ENCODE results near the gene ANO6.

Gene ANO6

GRCh38 chr12:45208604-45209487, 7.0 kb upstream of the ANO6 start:
- no peak for FAIRE-seq
- no peak for DNase-seq (ENCODE audit: insufficient read length, low spot score)

- no peak for FAIRE-seq
- DNase-seq (ENCODE audit: insufficient read length, low spot score), result no peak
Observed at GRCh38 chr12:45209784-45210183, 6.1 kb upstream of the ANO6 start.

- no peak for DNase-seq (ENCODE audit: insufficient read length, low spot score)
Observed at GRCh38 chr12:45212064-45212463, 3.8 kb upstream of the ANO6 start.

GRCh38 chr12:45213107-45213506, 2.8 kb upstream of the ANO6 start:
- no peak for DNase-seq (ENCODE audit: insufficient read length, low spot score)
- FAIRE-seq, result no peak

More at GRCh38 chr12:45212064-45212463, 3.8 kb upstream of the ANO6 start:
- no peak for FAIRE-seq

- no peak for FAIRE-seq
- DNase-seq (ENCODE audit: insufficient read length, low spot score), result no peak
Observed at GRCh38 chr12:45214071-45214470, 1.8 kb upstream of the ANO6 start.

- DNase-seq (ENCODE audit: insufficient read length, low spot score) (no peak), FAIRE-seq (no peak)
Observed at GRCh38 chr12:45214749-45215418, 1.0 kb upstream of the ANO6 start.

GRCh38 chr12:45216230-45216982, 511 bp downstream of the ANO6 start:
- FAIRE-seq (no peak), DNase-seq (ENCODE audit: insufficient read length, low spot score) (no peak)

- DNase-seq (ENCODE audit: insufficient read length, low spot score), result no peak
- no peak for FAIRE-seq
Observed at GRCh38 chr12:45216983-45217485, 1.1 kb downstream of the ANO6 start.

- DNase-seq (ENCODE audit: insufficient read length, low spot score), result no peak
- FAIRE-seq, result no peak
Observed at GRCh38 chr12:45217846-45218245, 2.0 kb downstream of the ANO6 start.

- FAIRE-seq, result no peak
- no peak for DNase-seq (ENCODE audit: insufficient read length, low spot score)
Observed at GRCh38 chr12:45219621-45220020, 3.7 kb downstream of the ANO6 start.

- DNase-seq (ENCODE audit: insufficient read length, low spot score) (no peak), FAIRE-seq (no peak)
Observed at GRCh38 chr12:45220363-45220931, 4.6 kb downstream of the ANO6 start.

- no peak for FAIRE-seq
Observed at GRCh38 chr12:45220969-45221368, 5.1 kb downstream of the ANO6 start.

GRCh38 chr12:45223868-45224267, 8.0 kb downstream of the ANO6 start:
- DNase-seq (ENCODE audit: insufficient read length, low spot score) (no peak), FAIRE-seq (no peak)

More at GRCh38 chr12:45220969-45221368, 5.1 kb downstream of the ANO6 start:
- no peak for DNase-seq (ENCODE audit: insufficient read length, low spot score)

GRCh38 chr12:45224311-45224710, 8.4 kb downstream of the ANO6 start:
- no peak for DNase-seq (ENCODE audit: insufficient read length, low spot score)
- FAIRE-seq, result no peak

GRCh38 chr12:45226021-45226420, 10.1 kb downstream of the ANO6 start:
- FAIRE-seq (no peak), DNase-seq (ENCODE audit: insufficient read length, low spot score) (no peak)

- no peak for FAIRE-seq
Observed at GRCh38 chr12:45227316-45228067, 11.6 kb downstream of the ANO6 start.

GRCh38 chr12:45231515-45232145, 15.7 kb downstream of the ANO6 start:
- DNase-seq (ENCODE audit: insufficient read length, low spot score), result no peak
- no peak for FAIRE-seq

More at GRCh38 chr12:45227316-45228067, 11.6 kb downstream of the ANO6 start:
- DNase-seq (ENCODE audit: insufficient read length, low spot score), result no peak

GRCh38 chr12:45232146-45232755, 16.4 kb downstream of the ANO6 start:
- no peak for DNase-seq (ENCODE audit: insufficient read length, low spot score)
- FAIRE-seq, result no peak

- DNase-seq (ENCODE audit: insufficient read length, low spot score), result peak; percentile 79
- FAIRE-seq, result peak; percentile 87
Observed at GRCh38 chr12:45232756-45233372, 17.0 kb downstream of the ANO6 start.
